Esophagus muscularis mucosa (tissue), 3 donors: Measurements from ENCODE around the gene LIMCH1.

Experiments used
- CTCF ChIP-seq, 3 experiments: fragments of 200-600 bp in 2 of 3; fragments of 450-650 bp in 1 of 3; sonication (generic) in 2 of 3; IDR thresholded peaks; one replicate each; pipeline ENCODE4 v1.5.1; 2017 to 2019; ENCODE audit warnings: antibody characterized with exemption in 3 of 3, mild to moderate bottlenecking in 2 of 3, moderate library complexity in 1 of 3
- POLR2AphosphoS5 ChIP-seq, 2 donors: sonication (generic); formaldehyde crosslinking; IDR thresholded peaks; one replicate each; pipeline ENCODE4 v1.6.1; 2017; ENCODE audit warnings: antibody characterized with exemption in 2 of 2

- TF ChIP-seq CTCF (IDR thresholded peaks at IDR 0.05) (no peak), POLR2AphosphoS5 (IDR thresholded peaks at IDR 0.05) (no peak)
Observed at GRCh38 chr4:41613386-41613785, 75.4 kb downstream of the LIMCH1 start.
